ENCODE measurements around the gene GNAI2. TPM values are rescaled to one million over a fixed set of nuclear protein-coding genes. Genes with fewer than 3 reads are reported as not detected.

Gene GNAI2
- total and polyA plus RNA-seq, 12 donors, result 109 to 275 (median 166) TPM

DNA sequence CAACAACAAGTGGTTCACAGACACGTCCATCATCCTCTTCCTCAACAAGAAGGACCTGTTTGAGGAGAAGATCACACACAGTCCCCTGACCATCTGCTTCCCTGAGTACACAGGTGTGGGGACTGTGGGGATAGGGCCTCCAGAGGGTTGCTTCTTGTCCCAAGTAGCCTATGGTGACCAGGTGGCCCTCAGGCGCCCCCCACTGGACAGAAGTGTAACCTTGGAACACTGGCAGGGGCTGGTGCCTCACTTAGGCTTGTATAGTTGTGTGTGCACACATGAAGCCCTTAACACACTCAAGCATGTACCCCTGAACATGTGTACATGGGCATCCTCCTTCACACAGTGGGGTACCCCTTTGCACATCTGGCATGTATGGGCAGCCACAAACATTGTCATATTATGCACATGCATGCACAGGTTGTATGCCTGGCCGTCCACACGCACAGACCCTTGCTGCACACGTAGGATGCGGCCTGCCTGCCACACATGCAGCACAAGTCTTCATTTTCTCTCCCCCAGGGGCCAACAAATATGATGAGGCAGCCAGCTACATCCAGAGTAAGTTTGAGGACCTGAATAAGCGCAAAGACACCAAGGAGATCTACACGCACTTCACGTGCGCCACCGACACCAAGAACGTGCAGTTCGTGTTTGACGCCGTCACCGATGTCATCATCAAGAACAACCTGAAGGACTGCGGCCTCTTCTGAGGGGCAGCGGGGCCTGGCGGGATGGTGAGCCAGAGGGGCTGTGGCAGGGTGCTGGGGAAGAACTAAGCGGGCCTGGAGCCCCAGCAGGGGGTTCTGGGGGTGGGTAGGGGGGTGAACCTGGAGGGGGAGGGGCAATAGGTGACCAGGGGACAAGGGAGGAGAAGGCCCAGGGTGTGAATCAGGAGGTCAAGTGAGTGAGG is 21.2 kb downstream of the GNAI2 start:
- TF ChIP-seq POLR2A (IDR thresholded peaks at IDR 0.05), result no peak
- TF ChIP-seq, protein P1, sequence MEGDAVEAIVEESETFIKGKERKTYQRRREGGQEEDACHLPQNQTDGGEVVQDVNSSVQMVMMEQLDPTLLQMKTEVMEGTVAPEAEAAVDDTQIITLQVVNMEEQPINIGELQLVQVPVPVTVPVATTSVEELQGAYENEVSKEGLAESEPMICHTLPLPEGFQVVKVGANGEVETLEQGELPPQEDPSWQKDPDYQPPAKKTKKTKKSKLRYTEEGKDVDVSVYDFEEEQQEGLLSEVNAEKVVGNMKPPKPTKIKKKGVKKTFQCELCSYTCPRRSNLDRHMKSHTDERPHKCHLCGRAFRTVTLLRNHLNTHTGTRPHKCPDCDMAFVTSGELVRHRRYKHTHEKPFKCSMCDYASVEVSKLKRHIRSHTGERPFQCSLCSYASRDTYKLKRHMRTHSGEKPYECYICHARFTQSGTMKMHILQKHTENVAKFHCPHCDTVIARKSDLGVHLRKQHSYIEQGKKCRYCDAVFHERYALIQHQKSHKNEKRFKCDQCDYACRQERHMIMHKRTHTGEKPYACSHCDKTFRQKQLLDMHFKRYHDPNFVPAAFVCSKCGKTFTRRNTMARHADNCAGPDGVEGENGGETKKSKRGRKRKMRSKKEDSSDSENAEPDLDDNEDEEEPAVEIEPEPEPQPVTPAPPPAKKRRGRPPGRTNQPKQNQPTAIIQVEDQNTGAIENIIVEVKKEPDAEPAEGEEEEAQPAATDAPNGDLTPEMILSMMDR (IDR thresholded peaks at IDR 0.05), result peak in 4 of 6 experiments; percentile 12 to 38 (median 26)
- 88 to 96% (median 89%) methylated on average over 17 to 20 of the region's 20 CpGs for WGBS, 4 donors
- Histone ChIP-seq H3K27ac (no peak overlapping the region), H3K9me3 (replicated peaks in 1 of 3) (no peaks in the 10 kb centered on the region), H3K27me3 (no peaks in the 10 kb centered on the region), H3K36me3 (replicated peaks in 1 of 2) (peaks cover 0 to 60% of the 10 kb centered on the region in 2 donors), H3K4me3 (no peak overlapping the region), H3K4me1 (replicated peaks in 1 of 2) (peaks cover 15 to 32% of the 10 kb centered on the region in 2 donors)
- no peak for DNase-seq
- intact Hi-C loops (cut with DNase I), result no loop called here

DNA sequence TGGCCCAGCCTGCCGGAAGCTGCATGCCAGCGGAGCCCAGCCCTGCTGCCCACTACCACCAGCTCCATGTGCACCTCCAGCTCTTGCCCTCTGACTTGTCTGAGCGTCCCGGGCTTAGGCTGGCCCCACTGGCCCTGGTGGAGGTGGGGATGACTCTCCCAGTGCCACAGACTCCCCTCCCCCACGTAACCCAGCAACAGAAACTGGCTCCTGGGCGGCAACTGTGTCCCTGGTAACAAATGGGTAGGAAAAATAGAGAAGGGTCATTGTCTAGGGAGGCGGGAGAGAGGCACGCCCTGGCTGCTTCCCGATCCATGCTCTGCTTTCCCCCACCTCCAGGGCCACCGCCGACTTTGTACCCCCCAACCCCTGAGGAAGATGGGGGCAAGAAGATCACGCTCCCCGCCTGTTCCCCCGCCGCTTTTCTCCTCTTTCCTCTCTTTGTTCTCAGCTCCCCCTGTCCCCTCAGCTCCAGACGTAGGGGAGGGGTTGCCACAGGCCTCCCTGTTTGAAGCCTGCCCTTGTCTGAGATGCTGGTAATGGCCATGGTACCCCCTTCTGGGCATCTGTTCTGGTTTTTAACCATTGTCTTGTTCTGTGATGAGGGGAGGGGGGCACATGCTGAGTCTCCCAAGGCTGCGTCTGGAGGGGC is 22.2 kb downstream of the GNAI2 start:
- 88 to 92% (median 89%) methylated on average over 14 to 17 of the region's 17 CpGs for WGBS, 4 donors
- peaks cover 0 to 51% of the 10 kb centered on the region in 2 donors for H3K36me3 ChIP-seq (replicated peaks in 1 of 2)
- no peak for TF ChIP-seq POLR2A (IDR thresholded peaks at IDR 0.05)
- TF ChIP-seq, protein P1 (IDR thresholded peaks at IDR 0.05), result no peak
- no peaks in the 10 kb centered on the region for H3K27me3 ChIP-seq
- DNase-seq, result no peak
- H3K9me3 ChIP-seq (replicated peaks in 1 of 3), result no peaks in the 10 kb centered on the region
- no peak overlapping the region for H3K4me3 ChIP-seq
- intact Hi-C loops (cut with DNase I), result no loop called here
- H3K27ac ChIP-seq, result peak overlapping the region in 1 of 5 donors; percentile 2
- H3K4me1 ChIP-seq (replicated peaks in 1 of 2), result peaks cover 17 to 37% of the 10 kb centered on the region in 2 donors

DNA sequence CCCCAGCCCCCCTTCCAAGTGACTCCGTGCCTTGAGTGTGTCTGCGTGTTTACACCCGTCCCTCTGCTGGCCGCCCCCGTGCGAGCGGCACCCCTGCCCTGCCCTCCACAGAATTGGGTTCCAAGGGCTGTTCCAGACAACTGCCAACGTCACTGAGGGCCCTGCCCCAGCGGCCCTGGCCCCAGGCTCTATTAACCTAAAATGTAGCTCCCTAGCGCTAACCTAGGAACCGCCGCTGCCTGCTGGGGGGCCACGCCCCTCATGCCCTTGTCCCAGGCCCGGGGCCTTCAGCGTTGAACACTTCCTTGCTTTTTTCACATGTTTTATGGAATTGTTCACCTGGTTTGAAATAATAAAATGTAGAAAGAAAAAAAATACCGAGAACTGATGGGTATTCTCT is 23.0 kb downstream of the GNAI2 start:
- intact Hi-C loops (cut with DNase I), result no loop called here
- no peak for TF ChIP-seq POLR2A (IDR thresholded peaks at IDR 0.05)
- TF ChIP-seq, protein P1 (IDR thresholded peaks at IDR 0.05), result no peak
- no peak for DNase-seq
- WGBS, 4 donors, result 82 to 85% (median 84%) methylated on average over 12 to 16 of the region's 16 CpGs
- Histone ChIP-seq H3K36me3 (replicated peaks in 1 of 2) (peaks cover 0 to 43% of the 10 kb centered on the region in 2 donors), H3K4me3 (no peak overlapping the region), H3K4me1 (replicated peaks in 1 of 2) (peaks cover 23 to 42% of the 10 kb centered on the region in 2 donors), H3K27me3 (no peaks in the 10 kb centered on the region), H3K9me3 (replicated peaks in 1 of 3) (no peaks in the 10 kb centered on the region), H3K27ac (peak overlapping the region in 3 of 5 donors; percentile 96 to 98 (median 97))

DNA sequence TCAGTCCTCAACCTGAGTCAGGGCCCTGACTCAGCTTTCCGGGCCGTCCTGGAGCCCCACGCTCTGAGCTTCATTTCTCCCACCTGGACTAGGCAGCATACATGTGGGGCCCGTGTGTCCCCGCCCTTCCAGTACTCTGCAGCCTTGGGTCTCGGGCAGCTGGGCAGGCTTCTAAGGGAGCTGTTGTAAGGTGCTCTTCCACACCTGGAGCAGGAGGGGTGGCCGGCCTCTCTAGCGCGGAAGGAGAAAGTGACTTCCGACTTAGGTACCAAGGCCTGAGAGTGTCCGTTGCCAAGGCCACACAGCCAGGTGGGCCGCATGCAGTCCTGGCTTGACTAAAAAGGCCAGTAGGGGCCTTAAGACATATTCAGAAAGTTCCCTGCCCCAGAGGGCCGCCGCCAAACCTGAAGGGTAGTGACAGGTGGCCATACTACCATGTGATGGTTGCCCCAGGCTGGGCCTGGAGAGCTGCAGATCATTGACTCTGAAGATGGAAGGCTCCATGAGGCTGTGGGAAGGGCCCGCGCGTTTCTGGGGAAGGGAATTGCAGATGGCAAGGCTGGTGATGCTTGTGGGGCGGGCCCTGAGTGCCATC is 23.5 kb downstream of the GNAI2 start:
- H3K4me1 ChIP-seq (replicated peaks in 1 of 2), result peaks cover 28 to 46% of the 10 kb centered on the region in 2 donors
- no peaks in the 10 kb centered on the region for H3K27me3 ChIP-seq
- H3K27ac ChIP-seq, result peak overlapping the region in 4 of 5 donors; percentile 91 to 98 (median 96)
- intact Hi-C loops (cut with DNase I), result no loop called here
- no peak for TF ChIP-seq POLR2A (IDR thresholded peaks at IDR 0.05)
- TF ChIP-seq, protein P1 (IDR thresholded peaks at IDR 0.05), result no peak
- H3K4me3 ChIP-seq, result peak overlapping the region in 1 of 4 donors; percentile 37
- WGBS, 4 donors, result 46 to 56% (median 47%) methylated on average over 9 to 18 of the region's 18 CpGs
- DNase-seq, result no peak
- no peaks in the 10 kb centered on the region for H3K9me3 ChIP-seq (replicated peaks in 1 of 3)
- peaks cover 0 to 41% of the 10 kb centered on the region in 2 donors for H3K36me3 ChIP-seq (replicated peaks in 1 of 2)

All from adrenal gland (tissue), 12 donors.